ENCODE results near the gene ARVCF. TPM values are rescaled to one million over a fixed set of nuclear protein-coding genes. Genes with fewer than 3 reads are reported as not detected.

Gene ARVCF
- total RNA-seq, 1 experiment from 2014 or later = 11.1 TPM

DNA sequence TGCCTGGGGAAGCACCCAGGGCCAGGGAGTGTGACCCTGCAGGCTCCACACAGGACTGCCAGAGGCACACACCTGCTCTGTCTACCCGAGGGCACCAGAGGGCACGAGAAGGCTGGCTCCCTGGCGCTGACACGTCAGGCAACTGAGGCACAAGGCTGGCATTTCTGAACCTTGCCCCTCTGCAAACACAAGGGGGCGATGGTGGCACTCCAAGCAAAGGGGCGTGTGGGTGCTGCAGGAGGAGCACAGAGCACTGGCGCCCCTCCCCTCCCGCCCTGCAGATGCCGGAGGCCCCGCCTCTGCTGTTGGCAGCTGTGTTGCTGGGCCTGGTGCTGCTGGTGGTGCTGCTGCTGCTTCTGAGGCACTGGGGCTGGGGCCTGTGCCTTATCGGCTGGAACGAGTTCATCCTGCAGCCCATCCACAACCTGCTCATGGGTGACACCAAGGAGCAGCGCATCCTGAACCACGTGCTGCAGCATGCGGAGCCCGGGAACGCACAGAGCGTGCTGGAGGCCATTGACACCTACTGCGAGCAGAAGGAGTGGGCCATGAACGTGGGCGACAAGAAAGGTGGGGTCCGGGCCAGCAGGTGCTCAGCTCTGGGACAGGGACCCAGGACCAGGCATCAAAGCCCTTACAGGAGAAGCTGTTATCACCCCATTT, 54.2 kb downstream of the ARVCF start:
- Histone ChIP-seq H3K36me3 (ENCODE audit: insufficient read depth, low read length, poor library complexity, severe bottlenecking) (peaks cover 13% of the 10 kb centered on the region), H3K27ac (ENCODE audit: low read depth, low read length, poor library complexity, severe bottlenecking) (peak overlapping the region; percentile 17), H3K4me3 (ENCODE audit: low read depth, low read length, poor library complexity, severe bottlenecking) (no peak overlapping the region), H3K9me3 (ENCODE audit: low read depth, low read length, poor library complexity, severe bottlenecking) (no peaks in the 10 kb centered on the region), H3K27me3 (replicated peaks; ENCODE audit: insufficient read depth, low read depth, low read length, poor library complexity) (no peaks in the 10 kb centered on the region), H3K4me1 (ENCODE audit: insufficient read depth, low read length, poor library complexity, severe bottlenecking) (peaks cover 32% of the 10 kb centered on the region)
- CTCF ChIA-PET = interaction anchor here (0.6 to 0.7 kb wide), 13 partner anchors 14 to 355 kb away, joined by 3 to 11 read pairs (median 6); partner anchors contain the start of gene TRMT2A
- POLR2A ChIA-PET (ENCODE audit: low non-redundant PET) = interaction anchor here (0.6 kb wide), 1 partner anchor 51 kb away, joined by 4 read pairs; no protein-coding TSS in a partner anchor
- no peak for TF ChIP-seq EZH2 (IDR thresholded peaks at IDR 0.05; ENCODE audit: borderline replicate concordance, low read depth, low read length, poor library complexity, severe bottlenecking)
- TF ChIP-seq, protein P1, sequence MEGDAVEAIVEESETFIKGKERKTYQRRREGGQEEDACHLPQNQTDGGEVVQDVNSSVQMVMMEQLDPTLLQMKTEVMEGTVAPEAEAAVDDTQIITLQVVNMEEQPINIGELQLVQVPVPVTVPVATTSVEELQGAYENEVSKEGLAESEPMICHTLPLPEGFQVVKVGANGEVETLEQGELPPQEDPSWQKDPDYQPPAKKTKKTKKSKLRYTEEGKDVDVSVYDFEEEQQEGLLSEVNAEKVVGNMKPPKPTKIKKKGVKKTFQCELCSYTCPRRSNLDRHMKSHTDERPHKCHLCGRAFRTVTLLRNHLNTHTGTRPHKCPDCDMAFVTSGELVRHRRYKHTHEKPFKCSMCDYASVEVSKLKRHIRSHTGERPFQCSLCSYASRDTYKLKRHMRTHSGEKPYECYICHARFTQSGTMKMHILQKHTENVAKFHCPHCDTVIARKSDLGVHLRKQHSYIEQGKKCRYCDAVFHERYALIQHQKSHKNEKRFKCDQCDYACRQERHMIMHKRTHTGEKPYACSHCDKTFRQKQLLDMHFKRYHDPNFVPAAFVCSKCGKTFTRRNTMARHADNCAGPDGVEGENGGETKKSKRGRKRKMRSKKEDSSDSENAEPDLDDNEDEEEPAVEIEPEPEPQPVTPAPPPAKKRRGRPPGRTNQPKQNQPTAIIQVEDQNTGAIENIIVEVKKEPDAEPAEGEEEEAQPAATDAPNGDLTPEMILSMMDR (conservative IDR thresholded peaks at IDR 0.05; ENCODE audit: low read depth, low read length) = peak; percentile 87
- peak; percentile 96 for DNase-seq (ENCODE audit: low spot score)
- BruUV-seq (replicated peaks) = no TSS peak
- intact Hi-C loops (cut with micrococcal nuclease; ENCODE audit: unreplicated experiment) = loop anchor here (2.0 kb wide), 1 partner anchor 50 kb away; no protein-coding TSS in a partner anchor

DNA sequence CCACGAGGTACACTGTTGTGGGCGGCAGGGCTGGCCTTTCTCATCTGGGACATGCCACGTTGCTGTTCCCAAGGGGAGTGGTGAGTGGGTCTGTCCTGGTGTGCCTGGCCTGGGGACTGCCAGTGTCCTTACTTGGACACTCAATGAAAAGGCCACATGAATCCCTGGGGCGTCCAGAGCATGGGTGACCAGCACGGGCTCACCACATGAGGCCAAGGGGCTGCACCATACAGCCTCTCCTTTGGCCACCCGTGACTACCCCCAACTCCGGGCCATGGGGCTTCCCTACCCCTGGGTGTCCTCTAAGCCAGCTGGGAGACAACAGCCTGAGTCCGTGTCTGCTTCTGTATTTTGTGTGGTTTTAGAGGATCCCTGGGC, 54.8 kb downstream of the ARVCF start:
- ChIA-PET POLR2A (ENCODE audit: low non-redundant PET) (no interaction called here), CTCF (no interaction called here)
- no peak for DNase-seq (ENCODE audit: low spot score)
- H3K27ac ChIP-seq (ENCODE audit: low read depth, low read length, poor library complexity, severe bottlenecking) = no peak overlapping the region
- BruUV-seq (replicated peaks) = no TSS peak
- H3K36me3 ChIP-seq (ENCODE audit: insufficient read depth, low read length, poor library complexity, severe bottlenecking) = peaks cover 7% of the 10 kb centered on the region
- no peaks in the 10 kb centered on the region for H3K27me3 ChIP-seq (replicated peaks; ENCODE audit: insufficient read depth, low read depth, low read length, poor library complexity)
- H3K4me3 ChIP-seq (ENCODE audit: low read depth, low read length, poor library complexity, severe bottlenecking) = no peak overlapping the region
- intact Hi-C loops (cut with micrococcal nuclease; ENCODE audit: unreplicated experiment) = loop anchor here (2.0 kb wide), 1 partner anchor 51 kb away; no protein-coding TSS in a partner anchor
- H3K4me1 ChIP-seq (ENCODE audit: insufficient read depth, low read length, poor library complexity, severe bottlenecking) = peaks cover 32% of the 10 kb centered on the region
- H3K9me3 ChIP-seq (ENCODE audit: low read depth, low read length, poor library complexity, severe bottlenecking) = no peaks in the 10 kb centered on the region
- TF ChIP-seq EZH2 (IDR thresholded peaks at IDR 0.05; ENCODE audit: borderline replicate concordance, low read depth, low read length, poor library complexity, severe bottlenecking) = no peak
- TF ChIP-seq, protein P1 (conservative IDR thresholded peaks at IDR 0.05; ENCODE audit: low read depth, low read length) = no peak

- no TSS peak for BruUV-seq (replicated peaks)
- CTCF ChIA-PET = no interaction called here
Observed at GRCh38 chr22:19961201-19961580, 55.4 kb downstream of the ARVCF start.

More at GRCh38 chr22:19961201-19961580, 55.4 kb downstream of the ARVCF start:
- POLR2A ChIA-PET (ENCODE audit: low non-redundant PET) = no interaction called here
- Histone ChIP-seq H3K4me1 (ENCODE audit: insufficient read depth, low read length, poor library complexity, severe bottlenecking) (peaks cover 31% of the 10 kb centered on the region), H3K27me3 (replicated peaks; ENCODE audit: insufficient read depth, low read depth, low read length, poor library complexity) (no peaks in the 10 kb centered on the region), H3K4me3 (ENCODE audit: low read depth, low read length, poor library complexity, severe bottlenecking) (no peak overlapping the region), H3K36me3 (ENCODE audit: insufficient read depth, low read length, poor library complexity, severe bottlenecking) (peaks cover 4% of the 10 kb centered on the region), H3K27ac (ENCODE audit: low read depth, low read length, poor library complexity, severe bottlenecking) (no peak overlapping the region), H3K9me3 (ENCODE audit: low read depth, low read length, poor library complexity, severe bottlenecking) (no peaks in the 10 kb centered on the region)
- intact Hi-C loops (cut with micrococcal nuclease; ENCODE audit: unreplicated experiment) = no loop called here
- DNase-seq (ENCODE audit: low spot score) = no peak
- TF ChIP-seq EZH2 (IDR thresholded peaks at IDR 0.05; ENCODE audit: borderline replicate concordance, low read depth, low read length, poor library complexity, severe bottlenecking) = no peak
- TF ChIP-seq, protein P1 (conservative IDR thresholded peaks at IDR 0.05; ENCODE audit: low read depth, low read length) = no peak
